ENCODE results near the gene GPR153. TPM values are rescaled to one million over a fixed set of nuclear protein-coding genes. Genes with fewer than 3 reads are reported as not detected.
"Not testable (repeated sequence)": the region's sequence is repeated elsewhere in the genome, so short reads cannot be mapped to it uniquely, and the experiment has no call there.

The GPR153 gene
- total and polyA plus RNA-seq, 2 of the 13 experiments (the other 11 are each of a cell fraction or from before 2014, with no cell fraction given), result 0.22 to 0.31 TPM

- WGBS (ENCODE audit: low lambda C conversion rate), result 93% methylated on average over 8 of the region's 8 CpGs
- H3K36me3 ChIP-seq (replicated peaks in 1 of 2; ENCODE audit: control insufficient read depth in 1 of 2, insufficient read depth in 2 of 2, low read length in 2 of 2), result peaks cover 3 to 28% of the 10 kb centered on the region in 2 experiments; a peak in 4 of 5 replicates
- no TSS peak for BruUV-seq (replicated peaks)
- no peak overlapping the region for H3K4me3 ChIP-seq (replicated peaks in 1 of 3; ENCODE audit: insufficient read depth in 1 of 3, low read depth in 2 of 3, low read length in 3 of 3)
- no peaks in the 10 kb centered on the region for H4K20me1 ChIP-seq (ENCODE audit: insufficient read depth, low read length)
- FAIRE-seq, result no peak
- no peaks in the 10 kb centered on the region for H3K27me3 ChIP-seq (ENCODE audit: control insufficient read depth in 1 of 2, insufficient read depth in 2 of 2, low read length in 2 of 2)
- no peaks in the 10 kb centered on the region for H3K9me3 ChIP-seq (ENCODE audit: low read length)
- no peak overlapping the region for H3K4me2 ChIP-seq (ENCODE audit: low read depth, low read length)
- H3K9ac ChIP-seq (ENCODE audit: insufficient read depth, low read depth, low read length), result no peak overlapping the region
- TF ChIP-seq HOXA9 (CRISPR knock-in tag; IDR thresholded peaks at IDR 0.05; ENCODE audit: borderline replicate concordance), result no peak
- TF ChIP-seq HIVEP1 (CRISPR knock-in tag; IDR thresholded peaks at IDR 0.05), result no peak
- TF ChIP-seq ARNTL (CRISPR knock-in tag; IDR thresholded peaks at IDR 0.05), result no peak
- TF ChIP-seq ZSCAN9 (CRISPR knock-in tag; IDR thresholded peaks at IDR 0.05; ENCODE audit: borderline replicate concordance), result no peak
- TF ChIP-seq PAX8 (CRISPR knock-in tag; IDR thresholded peaks at IDR 0.05; ENCODE audit: borderline replicate concordance), result no peak
- no peak for TF ChIP-seq NR2F1 (CRISPR knock-in tag; IDR thresholded peaks at IDR 0.05)
- TF ChIP-seq ZNF326 (CRISPR knock-in tag; IDR thresholded peaks at IDR 0.05; ENCODE audit: borderline replicate concordance), result no peak
- no peak for TF ChIP-seq CC2D1A (CRISPR knock-in tag; IDR thresholded peaks at IDR 0.05)
- TF ChIP-seq KDM3A (CRISPR knock-in tag; IDR thresholded peaks at IDR 0.05; ENCODE audit: low read depth), result no peak
- no peak for TF ChIP-seq RNF219 (CRISPR knock-in tag; IDR thresholded peaks at IDR 0.05)
- TF ChIP-seq RAD51 (IDR thresholded peaks at IDR 0.05; ENCODE audit: borderline replicate concordance), result no peak
- no peak for TF ChIP-seq ZNF17 (CRISPR knock-in tag; IDR thresholded peaks at IDR 0.05)
- TF ChIP-seq EEA1 (CRISPR knock-in tag; IDR thresholded peaks at IDR 0.05; ENCODE audit: borderline replicate concordance), result no peak
- no peak for TF ChIP-seq MAF1 (CRISPR knock-in tag; IDR thresholded peaks at IDR 0.05; ENCODE audit: borderline replicate concordance)
- no peak for TF ChIP-seq ZBTB26 (CRISPR knock-in tag; IDR thresholded peaks at IDR 0.05; ENCODE audit: borderline replicate concordance)
- intact Hi-C loops (cut with micrococcal nuclease; ENCODE audit: unreplicated experiment), result no loop called here
- DNase-seq (ENCODE audit: low spot score), result no peak
- no peaks in the 10 kb centered on the region for H3K4me1 ChIP-seq (ENCODE audit: insufficient read depth, low read length)
- POLR2A ChIA-PET, result interaction anchor here (0.9 kb wide), 1 partner anchor 15 kb away, joined by 3 read pairs; no protein-coding TSS in a partner anchor
- no peak overlapping the region for H3K27ac ChIP-seq (ENCODE audit: extremely low read length, insufficient read depth, low read length)
- no peaks in the 10 kb centered on the region for H3K79me2 ChIP-seq (ENCODE audit: insufficient read depth, low read length)
- ATAC-seq, result no peak
- CTCF ChIA-PET (ENCODE audit: low intra/inter-chr PET ratio, low total read pairs), result no interaction called here
- no peak overlapping the region for H2AFZ ChIP-seq (ENCODE audit: low read length)
- in situ Hi-C loops (cut with HindIII; ENCODE audit: extremely low pct_ligation_motif_present, low pct_unique_long_range_greater_than_20kb), result no loop called here
Measured at GRCh38 chr1:6220236-6220635, 40.7 kb downstream of the GPR153 start.

GRCh38 chr1:6219641-6220040 lies 41.3 kb downstream of the GPR153 start:
- H3K4me1 ChIP-seq (ENCODE audit: insufficient read depth, low read length), result not testable (repeated sequence)

More at GRCh38 chr1:6219641-6220040, 41.3 kb downstream of the GPR153 start:
- DNase-seq (ENCODE audit: low spot score); H3K27ac ChIP-seq (ENCODE audit: extremely low read length, insufficient read depth, low read length); FAIRE-seq; intact Hi-C loops (cut with micrococcal nuclease; ENCODE audit: unreplicated experiment); H3K9ac ChIP-seq (ENCODE audit: insufficient read depth, low read depth, low read length); H3K9me3 ChIP-seq (ENCODE audit: low read length); CTCF ChIA-PET (ENCODE audit: low intra/inter-chr PET ratio, low total read pairs); BruUV-seq (replicated peaks); H3K4me2 ChIP-seq (ENCODE audit: low read depth, low read length); H3K27me3 ChIP-seq (ENCODE audit: control insufficient read depth in 1 of 2, insufficient read depth in 2 of 2, low read length in 2 of 2); H3K4me3 ChIP-seq (replicated peaks in 1 of 3; ENCODE audit: insufficient read depth in 1 of 3, low read depth in 2 of 3, low read length in 3 of 3); ATAC-seq; H3K79me2 ChIP-seq (ENCODE audit: insufficient read depth, low read length); H2AFZ ChIP-seq (ENCODE audit: low read length); in situ Hi-C loops (cut with HindIII; ENCODE audit: extremely low pct_ligation_motif_present, low pct_unique_long_range_greater_than_20kb); H4K20me1 ChIP-seq (ENCODE audit: insufficient read depth, low read length): not testable (repeated sequence)
- peaks cover 2 to 22% of the 10 kb centered on the region in 2 experiments; a peak in 4 of 5 replicates for H3K36me3 ChIP-seq (replicated peaks in 1 of 2; ENCODE audit: control insufficient read depth in 1 of 2, insufficient read depth in 2 of 2, low read length in 2 of 2)
- WGBS (ENCODE audit: low lambda C conversion rate), result over 99% methylated on average over 11 of the region's 11 CpGs
- POLR2A ChIA-PET, result interaction anchor here (0.9 kb wide), 1 partner anchor 15 kb away, joined by 3 read pairs; no protein-coding TSS in a partner anchor

Data from HepG2 (cell line).